Measurements from ENCODE around the gene MZT2B.
"Not testable (repeated sequence)": the region's sequence is repeated elsewhere in the genome, so short reads cannot be mapped to it uniquely, and the experiment has no call there.

MZT2B gene
- 45.6 to 51.6 reads per million in 2 donors for total RNA-seq

DNA sequence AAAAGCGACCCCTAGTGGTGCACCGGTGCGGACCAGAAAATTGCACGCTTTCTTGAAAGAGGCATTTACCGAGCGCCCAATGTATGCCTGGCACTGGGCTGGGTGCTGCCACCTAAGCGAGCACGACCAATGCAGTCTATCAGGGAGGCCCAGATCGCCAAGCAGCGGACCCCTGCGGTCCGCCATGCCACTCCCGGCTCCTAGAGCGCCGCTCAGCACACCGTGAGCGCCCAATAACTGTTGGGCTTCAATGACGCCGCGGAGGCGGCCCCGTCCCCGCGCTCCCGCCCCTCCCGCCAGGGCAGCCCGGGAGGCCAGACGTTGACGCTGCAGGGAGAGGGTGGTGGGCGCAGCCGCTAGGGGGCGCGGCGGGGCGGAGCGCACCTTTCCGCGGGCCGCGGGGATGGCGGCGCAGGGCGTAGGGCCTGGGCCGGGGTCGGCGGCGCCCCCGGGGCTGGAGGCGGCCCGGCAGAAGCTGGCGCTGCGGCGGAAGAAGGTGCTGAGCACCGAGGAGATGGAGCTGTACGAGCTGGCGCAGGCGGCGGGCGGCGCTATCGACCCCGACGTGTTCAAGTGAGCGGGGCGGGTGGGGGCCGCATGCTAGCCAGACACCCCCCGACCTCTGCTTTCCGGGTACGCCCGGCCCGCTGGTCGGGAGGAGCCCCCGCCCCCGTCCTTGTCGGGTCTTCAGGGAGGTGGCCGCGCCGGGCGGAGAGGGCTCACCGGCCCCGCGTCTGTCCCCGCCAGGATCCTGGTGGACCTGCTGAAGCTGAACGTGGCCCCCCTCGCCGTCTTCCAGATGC is at the start of gene MZT2B:
MZT2B (plus strand) TSS at position 383 of the 803 bp plus-strand sequence; CDS start at position 404, 21 bp downstream.
- DNase-seq, result peak; percentile 86

- DNase-seq, result no peak
These were observed 46.1 kb upstream of the MZT2B start for GRCh38 chr2:130135692-130136541.

- DNase-seq, result not testable (repeated sequence)
These were observed 45.5 kb upstream of the MZT2B start for GRCh38 chr2:130136546-130136945.

DNA sequence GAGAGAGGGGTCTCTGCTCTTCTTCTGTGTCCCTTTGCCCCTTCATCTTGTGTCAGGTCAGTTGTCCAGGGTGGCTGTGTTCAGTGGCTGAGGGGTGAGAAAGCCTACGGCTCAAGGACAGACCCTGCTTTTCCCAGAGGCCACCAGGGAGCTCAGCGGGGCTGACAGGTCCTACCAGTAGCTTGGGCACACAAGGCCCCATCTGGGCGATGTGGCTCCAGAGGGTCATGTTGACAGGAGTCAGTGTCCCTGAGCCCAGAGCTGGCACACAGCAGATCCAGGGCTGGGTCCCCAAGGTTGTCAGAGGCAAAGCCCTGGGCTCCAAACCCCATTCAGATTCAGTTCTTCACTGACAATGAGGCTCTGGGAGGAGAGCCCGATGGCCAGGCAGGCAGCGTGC is 44.9 kb upstream of the MZT2B start:
- DNase-seq, result not testable (repeated sequence)

- DNase-seq, result not testable (repeated sequence)
These were observed 43.7 kb upstream of the MZT2B start for GRCh38 chr2:130138326-130138725.

DNA sequence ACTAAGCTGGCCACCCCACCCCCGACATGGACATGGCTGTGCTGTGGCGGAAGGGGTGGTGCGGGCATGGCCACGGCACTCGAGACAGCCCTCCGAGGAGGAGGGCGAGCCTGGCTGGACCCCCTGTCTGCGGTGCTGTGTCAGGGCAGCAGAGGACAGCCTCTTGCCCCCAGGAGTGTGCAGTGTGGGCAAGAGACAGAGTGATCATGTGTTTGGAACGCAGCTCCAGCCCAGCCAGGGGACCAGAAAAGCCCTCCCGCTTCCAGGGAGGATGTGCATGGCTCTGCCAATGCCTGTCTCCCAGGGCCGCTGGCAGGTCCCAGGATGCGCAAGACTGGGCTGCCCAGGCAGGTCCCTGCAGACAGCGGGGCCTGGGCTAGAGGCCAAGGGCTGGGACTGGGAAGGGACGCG is 43.2 kb upstream of the MZT2B start:
- DNase-seq, result not testable (repeated sequence)

DNA sequence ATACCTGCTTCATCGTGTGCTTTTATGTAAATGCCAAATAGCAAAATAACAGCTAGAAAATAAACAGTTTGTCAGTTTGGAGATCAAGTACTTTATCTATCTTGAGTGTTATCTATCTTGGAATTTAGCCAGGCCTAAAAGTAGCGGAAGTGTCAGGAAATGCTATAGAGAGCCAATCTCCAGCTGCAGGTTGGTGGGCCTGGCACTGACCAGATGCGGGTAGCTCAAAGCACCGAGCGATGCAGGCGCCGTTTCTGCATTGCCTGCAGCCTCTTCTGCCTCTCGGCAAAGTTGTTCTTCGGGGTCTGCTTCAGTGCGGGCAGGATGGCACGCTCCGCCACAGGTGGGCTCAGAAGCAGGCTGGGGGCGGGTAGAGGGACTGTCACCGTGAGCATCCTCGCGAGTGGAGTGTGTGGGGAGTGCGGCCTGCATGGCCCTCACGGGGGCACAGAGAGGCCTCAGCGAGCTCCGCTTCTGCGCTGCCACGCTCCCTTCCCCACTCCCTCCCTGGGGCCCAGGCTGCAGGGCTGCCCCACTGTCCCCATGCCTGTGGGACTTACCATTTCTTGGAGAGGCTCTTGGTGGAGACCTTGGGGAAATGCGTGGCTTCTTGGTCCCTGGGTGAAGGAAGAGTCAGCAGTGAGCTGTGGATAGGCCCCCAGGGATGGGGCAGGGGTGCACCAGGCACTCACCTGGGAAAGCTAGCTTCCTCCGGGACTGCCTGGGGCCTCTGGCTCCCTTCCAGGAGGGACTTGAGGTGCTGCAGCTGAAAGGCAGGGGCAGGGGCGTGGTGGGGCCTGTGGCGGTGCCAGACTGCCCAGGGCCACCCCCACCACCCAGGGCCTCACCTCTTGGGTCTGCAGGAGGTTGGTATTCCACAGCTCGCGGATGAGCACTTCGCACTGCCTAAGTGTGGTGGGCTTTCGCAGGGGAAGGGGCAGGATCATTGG is 42.5 kb upstream of the MZT2B start:
- not testable (repeated sequence) for DNase-seq

DNA sequence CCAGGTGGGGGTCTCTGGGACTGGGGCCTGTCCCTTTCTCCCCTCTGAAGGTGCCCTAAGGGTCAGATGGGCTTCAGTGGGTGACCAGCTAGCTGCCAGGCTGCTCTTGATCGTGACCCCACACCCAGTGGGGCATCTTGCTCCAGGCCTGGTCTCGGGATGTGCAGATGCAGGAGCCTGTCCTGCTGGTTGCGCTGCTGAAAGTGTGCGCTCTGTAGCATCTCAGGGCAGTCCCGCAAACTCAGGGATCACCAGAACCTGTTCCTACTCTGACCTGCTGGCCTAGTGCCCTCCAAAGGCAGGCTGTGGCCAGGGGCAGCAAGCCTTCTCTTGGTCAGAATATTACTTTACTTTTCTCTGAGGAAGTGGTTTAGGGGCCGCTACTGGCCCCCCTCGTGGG is 41.5 kb upstream of the MZT2B start:
- DNase-seq, result not testable (repeated sequence)

GRCh38 chr2:130141002-130141401 is 41.1 kb upstream of the MZT2B start:
- not testable (repeated sequence) for DNase-seq

DNA sequence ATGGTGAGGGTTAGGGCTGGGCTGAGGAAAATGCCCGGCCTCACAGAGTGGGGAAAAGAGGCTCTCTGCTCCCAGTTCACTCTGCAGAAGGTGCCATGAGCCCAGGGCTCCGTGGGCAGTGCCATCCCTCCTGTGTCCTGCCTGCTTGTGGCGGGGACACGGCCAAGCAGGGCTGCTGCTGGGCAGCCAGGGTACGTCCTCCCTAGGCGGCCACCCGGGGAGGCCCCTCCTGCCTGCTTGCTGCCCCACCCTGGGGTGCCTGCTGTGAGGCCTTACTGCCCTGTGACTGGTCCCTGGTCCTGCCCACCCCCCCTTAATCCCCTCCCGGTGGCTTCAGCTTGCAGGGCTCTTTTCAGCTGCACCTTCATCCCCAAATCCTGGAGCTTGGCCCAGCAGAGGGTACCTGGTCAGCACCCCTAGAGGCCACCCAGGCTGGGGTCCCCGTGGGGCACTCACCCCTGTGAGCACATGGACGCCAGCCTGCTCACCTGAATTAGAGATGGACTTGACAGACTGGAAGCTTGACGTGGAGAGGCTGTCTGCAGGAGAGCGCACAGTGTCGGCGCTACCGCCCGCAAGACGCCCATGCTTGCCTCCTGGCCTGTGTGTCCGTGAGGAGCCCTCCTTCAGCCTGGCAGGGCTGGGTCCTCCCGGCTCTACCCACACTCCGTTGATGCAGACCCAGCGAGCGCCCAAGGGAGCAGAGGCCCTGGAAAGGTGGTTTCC is 40.3 kb upstream of the MZT2B start:
- not testable (repeated sequence) for DNase-seq

DNA sequence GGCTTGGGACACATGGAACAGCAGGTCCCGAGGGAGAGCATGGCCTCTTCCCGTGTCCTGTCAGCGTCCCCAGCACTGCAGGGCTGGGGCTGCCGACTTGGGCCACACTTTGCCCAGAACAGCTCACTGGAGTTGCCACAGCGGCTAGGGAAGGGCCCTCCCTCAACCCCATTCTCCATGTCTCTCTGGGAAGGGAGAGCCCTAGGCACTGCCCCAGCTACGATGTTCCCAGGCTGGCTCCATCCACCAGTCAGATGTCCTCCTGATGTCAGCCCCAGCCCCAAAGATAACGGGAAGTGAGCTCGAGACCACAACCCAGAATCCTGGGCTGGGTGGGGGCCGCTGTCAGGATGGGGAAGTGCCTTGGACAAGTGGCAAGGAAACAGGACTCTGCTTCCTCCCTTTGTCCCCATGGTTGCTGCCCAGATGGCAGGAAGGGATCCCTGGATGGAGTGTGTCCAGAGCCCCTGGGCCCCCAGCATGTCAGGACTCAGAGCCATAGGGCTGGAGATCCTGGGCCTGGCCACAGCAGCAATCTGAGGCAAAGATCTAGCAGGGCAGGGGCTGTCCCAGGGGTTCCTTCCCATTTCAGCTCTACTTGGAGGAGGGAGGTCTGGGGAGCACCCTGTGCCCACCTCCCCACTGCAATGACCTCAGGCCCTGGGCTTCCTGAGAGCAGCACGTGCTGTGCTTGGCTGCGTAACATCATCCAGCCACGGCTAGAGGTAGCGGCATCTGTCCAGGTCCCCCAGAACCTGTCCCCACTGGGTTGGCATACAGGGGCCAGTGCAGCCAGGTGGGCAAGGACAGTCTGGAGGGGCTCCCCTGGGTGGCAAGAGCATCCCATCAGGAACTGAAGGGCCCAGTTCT is 39.4 kb upstream of the MZT2B start:
- not testable (repeated sequence) for DNase-seq

DNA sequence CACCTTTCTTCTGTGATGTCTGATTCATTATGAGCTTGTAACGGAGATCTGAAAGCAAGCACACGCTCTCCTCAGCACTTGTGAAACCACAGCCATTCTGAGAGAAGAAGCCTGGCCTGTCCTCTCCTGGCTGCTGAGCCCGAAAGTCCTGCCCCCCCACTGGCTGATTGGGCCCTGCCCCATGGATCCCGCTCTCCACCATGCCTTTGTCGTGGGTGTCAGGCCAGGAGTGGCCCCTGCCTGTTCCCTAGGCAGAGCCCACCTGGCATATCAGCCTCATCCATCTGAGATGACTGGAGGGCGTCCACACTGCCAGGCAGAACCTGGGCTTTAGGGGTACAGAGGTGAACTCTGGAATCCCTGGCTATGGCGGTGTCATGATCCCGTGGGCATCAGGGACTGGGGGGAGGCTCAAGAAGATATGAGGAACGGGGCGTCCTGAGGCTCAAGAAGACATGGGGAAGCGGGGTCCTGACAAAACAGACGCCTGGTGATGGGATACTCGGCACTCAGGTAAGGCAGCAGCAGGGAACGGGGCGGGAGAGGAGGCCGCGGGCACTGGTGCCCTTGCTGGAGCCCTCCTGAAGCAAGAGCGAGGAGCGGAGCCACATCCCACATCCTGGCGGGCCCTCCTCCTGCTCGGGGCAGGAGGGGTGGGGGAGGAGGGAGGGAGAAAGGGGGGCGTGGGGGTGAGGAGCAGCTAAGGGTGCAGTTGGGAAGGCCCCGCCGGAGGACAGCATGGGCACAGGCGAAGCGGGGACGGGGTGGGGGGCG is 38.6 kb upstream of the MZT2B start:
- not testable (repeated sequence) for DNase-seq

- DNase-seq, result peak; percentile 50
These were observed 37.1 kb upstream of the MZT2B start, which contains the start of gene CCDC74B for GRCh38 chr2:130145006-130145414. CCDC74B (minus strand) TSS chr2:130145112; CDS start chr2:130144996, 116 bp downstream.

- not testable (repeated sequence) for DNase-seq
These were observed 33.5 kb upstream of the MZT2B start for GRCh38 chr2:130148515-130148914.

DNA sequence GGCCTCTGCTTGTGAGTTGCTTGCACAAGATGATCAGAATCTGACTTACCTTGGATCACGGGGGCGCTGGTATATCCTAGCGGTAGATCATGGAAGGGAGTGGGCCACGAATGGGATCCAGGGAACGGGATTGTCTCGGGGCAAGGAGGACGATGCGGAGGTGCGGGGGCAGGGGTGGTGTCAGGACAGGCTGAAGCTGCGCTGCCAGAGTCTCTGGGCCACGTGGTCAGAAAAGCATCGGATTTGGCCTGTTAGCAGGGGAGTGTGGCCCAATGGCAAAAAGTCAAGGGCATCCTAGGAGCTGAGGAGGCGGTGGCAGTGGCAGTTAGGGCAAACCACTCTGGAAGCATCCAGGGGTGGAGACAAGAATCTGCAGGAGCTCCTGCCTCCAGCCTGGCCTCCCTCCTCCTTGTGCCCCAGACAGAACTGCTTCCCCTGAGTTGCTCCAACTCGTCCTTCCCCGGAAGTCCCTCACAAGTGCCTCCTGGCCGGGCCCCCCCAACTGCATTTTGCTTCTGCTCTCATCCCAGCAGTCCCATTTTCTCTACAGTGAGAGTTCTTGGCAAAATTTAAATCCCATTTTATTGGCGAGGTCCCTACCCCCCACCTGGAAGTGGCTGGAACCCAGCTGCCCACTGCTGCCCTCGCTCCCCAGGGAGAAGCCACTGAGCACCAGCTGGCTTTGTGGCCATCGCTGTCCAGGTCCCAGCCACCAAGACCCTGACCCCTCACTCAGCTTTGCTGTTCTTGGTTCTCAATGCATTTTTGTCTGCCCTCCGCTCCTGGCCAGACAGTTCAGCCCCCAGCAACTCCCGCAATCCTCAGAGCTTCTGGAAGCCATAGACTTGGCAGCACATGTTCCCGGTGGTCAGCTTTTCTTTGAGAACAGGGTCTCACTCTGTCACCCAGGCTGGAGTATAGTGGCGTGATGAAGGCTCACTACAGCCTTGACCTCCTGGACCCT is 31.6 kb upstream of the MZT2B start:
- no peak for DNase-seq

- DNase-seq, result not testable (repeated sequence)
These were observed 30.9 kb upstream of the MZT2B start for GRCh38 chr2:130151145-130151512.

DNA sequence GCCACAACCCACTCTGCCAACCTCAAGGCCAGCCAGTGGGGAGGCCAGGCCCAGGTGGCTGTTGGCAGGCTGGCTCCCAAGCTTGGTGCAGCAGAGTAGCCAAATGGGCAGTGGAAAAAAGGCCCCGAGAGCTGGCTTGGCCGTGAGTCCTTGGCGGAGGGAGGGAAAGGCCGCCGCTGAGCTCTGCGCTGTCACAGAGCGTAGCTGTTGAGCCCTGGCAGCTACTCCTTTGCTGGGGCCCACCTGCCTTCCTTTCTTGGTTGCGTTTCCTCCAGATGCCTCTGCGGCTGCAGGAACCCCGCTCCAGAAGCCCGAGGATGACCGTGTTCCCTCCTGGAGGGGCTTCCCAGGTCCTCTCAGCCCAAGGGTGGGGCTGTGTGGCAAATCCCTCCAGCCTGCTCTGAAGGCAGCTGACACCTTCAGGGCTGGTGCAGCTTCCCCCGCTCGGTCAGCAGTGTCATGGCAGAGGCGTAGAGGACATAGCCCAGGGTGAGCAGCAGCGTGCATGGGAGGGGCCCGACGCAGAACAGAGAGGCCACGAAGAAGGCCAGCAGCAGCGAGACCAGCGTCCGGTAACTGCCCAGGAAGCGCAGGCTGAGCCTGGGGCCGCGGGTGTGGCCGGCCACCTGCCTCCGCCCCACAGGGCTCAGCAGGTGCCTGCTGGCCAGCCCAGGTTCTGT is 29.8 kb upstream of the MZT2B start:
- DNase-seq, result not testable (repeated sequence)

All from activated gamma-delta T cell (primary cell).